CD14-positive monocyte (primary cell): Measurements from ENCODE around the gene PARP16. TPM values are rescaled to one million over a fixed set of nuclear protein-coding genes. Genes with fewer than 3 reads are reported as not detected.

Source experiments
- DNase-seq, 3 donors: peaks; one replicate each; pipeline ENCODE4 v3.0.0-alpha.2; 2011 to 2022
- H2AFZ ChIP-seq: 2 replicates; pipeline ENCODE4 v1.6.0; 2012; ENCODE audit warnings: mild to moderate bottlenecking, low read depth, low read length, inconsistent platforms; ENCODE audit not compliant: insufficient read depth, poor library complexity, severe bottlenecking
- H3K27ac ChIP-seq, 2 donors: 1 replicate in 1 of 2; 2 replicates in 1 of 2; pipeline ENCODE4 v1.5.1; 2012 to 2013; ENCODE audit warnings: low read length in 2 of 2, control low read depth in 1 of 2, inconsistent platforms in 1 of 2, low read depth in 1 of 2, mild to moderate bottlenecking in 1 of 2
- H3K27me3 ChIP-seq, 2 donors: one replicate each; pipeline versions ENCODE4 v1.6.0 to v1.6.1; 2011 to 2013; ENCODE audit warnings: low read length in 2 of 2; ENCODE audit not compliant: control insufficient read depth in 2 of 2, insufficient read depth in 2 of 2
- H3K36me3 ChIP-seq, 2 donors: replicated peaks in 1 of 2; 1 replicate in 1 of 2; 2 replicates in 1 of 2; pipeline versions ENCODE4 v1.5.1 to v1.6.1; 2012 to 2013; ENCODE audit warnings: low read length in 2 of 2, control low read depth in 1 of 2, inconsistent platforms in 1 of 2, mild to moderate bottlenecking in 1 of 2; ENCODE audit not compliant: insufficient read depth in 2 of 2, control insufficient read depth in 1 of 2
- H3K4me1 ChIP-seq, 2 donors: 1 replicate in 1 of 2; 2 replicates in 1 of 2; pipeline versions ENCODE4 v1.5.1 to v1.6.1; 2012 to 2013; ENCODE audit warnings: low read length in 2 of 2, control low read depth in 1 of 2, inconsistent platforms in 1 of 2, mild to moderate bottlenecking in 1 of 2, moderate library complexity in 1 of 2; ENCODE audit not compliant: insufficient read depth in 2 of 2, control insufficient read depth in 1 of 2
- H3K4me2 ChIP-seq: replicated peaks from 2 replicates; pipeline ENCODE3; 2012; ENCODE audit warnings: low read length, moderate library complexity, mild to moderate bottlenecking; ENCODE audit not compliant: poor library complexity, severe bottlenecking; ENCODE audit errors: extremely low read depth
- H3K4me3 ChIP-seq, 3 experiments: fragments of 200-600 bp in 1 of 3; sonication (generic) in 1 of 3; replicated peaks in 1 of 3; 1 replicate in 2 of 3; 2 replicates in 1 of 3; pipeline ENCODE4 v1.5.1; 2011 to 2013; ENCODE audit warnings: low read length in 3 of 3, mild to moderate bottlenecking in 3 of 3, control low read depth in 2 of 3, low read depth in 2 of 3, inconsistent platforms in 1 of 3, moderate library complexity in 1 of 3
- H3K79me2 ChIP-seq: 2 replicates; pipeline ENCODE4 v1.6.0; 2012; ENCODE audit warnings: mild to moderate bottlenecking, control low read depth, inconsistent platforms, low read length, moderate library complexity; ENCODE audit not compliant: insufficient read depth
- H3K9ac ChIP-seq: 2 replicates; pipeline ENCODE4 v1.6.0; 2017; ENCODE audit warnings: low read length, mild to moderate bottlenecking; ENCODE audit not compliant: insufficient read depth, poor library complexity, severe bottlenecking
- H3K9me3 ChIP-seq, 2 donors: replicated peaks in 1 of 2; 1 replicate in 1 of 2; 2 replicates in 1 of 2; pipeline versions ENCODE4 v1.5.1 to v1.6.1; 2012 to 2013; ENCODE audit warnings: low read length in 2 of 2, control low read depth in 1 of 2; ENCODE audit not compliant: control insufficient read depth in 1 of 2, insufficient read depth in 1 of 2
- H4K20me1 ChIP-seq: 2 replicates; pipeline ENCODE4 v1.6.0; 2012; ENCODE audit warnings: mild to moderate bottlenecking, low read length, control low read depth, moderate library complexity; ENCODE audit not compliant: insufficient read depth
- H3K27ac Mint-ChIP-seq, 7 donors: one replicate each; pipeline ENCODE4 v1.8.0; 2020; ENCODE audit warnings: mild to moderate bottlenecking in 7 of 7, mixed read lengths in 7 of 7, moderate library complexity in 6 of 7, inconsistent platforms in 2 of 7
- H3K27me3 Mint-ChIP-seq, 3 donors: one replicate each; pipeline ENCODE4 v1.8.0; 2021 to 2022; ENCODE audit warnings: low read depth in 3 of 3, mild to moderate bottlenecking in 3 of 3, mixed read lengths in 3 of 3, moderate library complexity in 3 of 3, inconsistent platforms in 1 of 3
- H3K36me3 Mint-ChIP-seq, 2 donors: one replicate each; pipeline ENCODE4 v1.8.0; 2020; ENCODE audit warnings: mixed read lengths in 2 of 2, inconsistent platforms in 1 of 2, mild to moderate bottlenecking in 1 of 2
- H3K4me1 Mint-ChIP-seq: one replicate; pipeline ENCODE4 v1.8.0; 2020; ENCODE audit warnings: mild to moderate bottlenecking, mixed read lengths
- H3K4me3 Mint-ChIP-seq, 2 donors: one replicate each; pipeline ENCODE4 v1.8.0; 2020; ENCODE audit warnings: mild to moderate bottlenecking in 2 of 2, mixed read lengths in 2 of 2, moderate library complexity in 1 of 2
- H3K9me3 Mint-ChIP-seq, 7 donors: one replicate each; pipeline ENCODE4 v1.8.0; 2020 to 2022; ENCODE audit warnings: mixed read lengths in 7 of 7, mild to moderate bottlenecking in 6 of 7, moderate library complexity in 6 of 7, inconsistent platforms in 2 of 7
- WGBS: methylation state at CpG from one replicate; pipeline ENCODE4 v1.1.5; 2013; ENCODE audit warnings: missing lambda C conversion rate; ENCODE audit not compliant: insufficient coverage; 5-methylcytosine and 5-hydroxymethylcytosine counted together
- intact Hi-C, 2 donors: fragments of 100-400 bp; cut with micrococcal nuclease; formaldehyde crosslinking; loops; one replicate each; pipeline versions ENCODE4 v1.15.0 to v1.15.1; 2023
- polyA plus RNA-seq, 3 donors: library from polyadenylated mRNA; depleted of rRNA in 1 of 3; unstranded in 2 of 3; stranded (reverse) in 1 of 3; fragments of 300-500 nt in 2 of 3; fragments of >200 nt in 1 of 3; fragmentation: Illumina TruSeq in 2 of 3; gene quantifications; 1 replicate in 2 of 3; 2 replicates in 1 of 3; pipeline ENCODE4 v1.2.3, GENCODE V29; 2012 to 2021
- TF ChIP-seq, protein P1 (sequence below): fragments of 200-600 bp; IDR thresholded peaks from one replicate; pipeline ENCODE4 v1.8.0; 2022; ENCODE audit warnings: antibody characterized with exemption, mild to moderate bottlenecking

The PARP16 gene
- polyA plus RNA-seq, 3 donors, result 4.8 to 6.9 (median 5.7) TPM

- no peaks in the 10 kb centered on the region for H3K9me3 ChIP-seq
- TF ChIP-seq, protein P1, sequence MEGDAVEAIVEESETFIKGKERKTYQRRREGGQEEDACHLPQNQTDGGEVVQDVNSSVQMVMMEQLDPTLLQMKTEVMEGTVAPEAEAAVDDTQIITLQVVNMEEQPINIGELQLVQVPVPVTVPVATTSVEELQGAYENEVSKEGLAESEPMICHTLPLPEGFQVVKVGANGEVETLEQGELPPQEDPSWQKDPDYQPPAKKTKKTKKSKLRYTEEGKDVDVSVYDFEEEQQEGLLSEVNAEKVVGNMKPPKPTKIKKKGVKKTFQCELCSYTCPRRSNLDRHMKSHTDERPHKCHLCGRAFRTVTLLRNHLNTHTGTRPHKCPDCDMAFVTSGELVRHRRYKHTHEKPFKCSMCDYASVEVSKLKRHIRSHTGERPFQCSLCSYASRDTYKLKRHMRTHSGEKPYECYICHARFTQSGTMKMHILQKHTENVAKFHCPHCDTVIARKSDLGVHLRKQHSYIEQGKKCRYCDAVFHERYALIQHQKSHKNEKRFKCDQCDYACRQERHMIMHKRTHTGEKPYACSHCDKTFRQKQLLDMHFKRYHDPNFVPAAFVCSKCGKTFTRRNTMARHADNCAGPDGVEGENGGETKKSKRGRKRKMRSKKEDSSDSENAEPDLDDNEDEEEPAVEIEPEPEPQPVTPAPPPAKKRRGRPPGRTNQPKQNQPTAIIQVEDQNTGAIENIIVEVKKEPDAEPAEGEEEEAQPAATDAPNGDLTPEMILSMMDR, result no peak
- no peaks in the 10 kb centered on the region for H3K27me3 ChIP-seq
- Mint-ChIP-seq H3K27me3 (no peaks in the 10 kb centered on the region), H3K4me1 (no peaks in the 10 kb centered on the region), H3K27ac (no peak overlapping the region), H3K4me3 (no peak overlapping the region), H3K9me3 (no peaks in the 10 kb centered on the region), H3K36me3 (peaks cover 54 to 57% of the 10 kb centered on the region in 2 donors)
- H3K4me2 ChIP-seq, result no peak overlapping the region
- peaks cover 21 to 49% of the 10 kb centered on the region in 2 donors for H3K36me3 ChIP-seq
- no peak for DNase-seq
- no peak overlapping the region for H2AFZ ChIP-seq
- no peaks in the 10 kb centered on the region for H3K4me1 ChIP-seq
- no peak overlapping the region for H3K9ac ChIP-seq
- no peaks in the 10 kb centered on the region for H3K79me2 ChIP-seq
- intact Hi-C loops, result no loop called here
- 67% methylated on average over 1 of the region's 6 CpGs for WGBS
- no peaks in the 10 kb centered on the region for H4K20me1 ChIP-seq
- no peak overlapping the region for H3K27ac ChIP-seq
- no peak overlapping the region for H3K4me3 ChIP-seq
Measured at GRCh38 chr15:65260968-65261367, 25.7 kb downstream of the PARP16 start.

- 83% methylated on average over 7 of the region's 7 CpGs for WGBS
- Histone ChIP-seq H2AFZ (no peak overlapping the region), H4K20me1 (no peaks in the 10 kb centered on the region), H3K27ac (no peak overlapping the region), H3K27me3 (no peaks in the 10 kb centered on the region), H3K4me1 (peaks cover 0 to 7% of the 10 kb centered on the region in 2 donors), H3K4me2 (no peak overlapping the region), H3K4me3 (no peak overlapping the region), H3K9ac (no peak overlapping the region), H3K36me3 (peaks cover 21 to 49% of the 10 kb centered on the region in 2 donors), H3K9me3 (no peaks in the 10 kb centered on the region), H3K79me2 (no peaks in the 10 kb centered on the region)
- Mint-ChIP-seq H3K27ac (peak overlapping the region in 1 of 7 donors; percentile 51), H3K27me3 (no peaks in the 10 kb centered on the region), H3K4me1 (peaks cover 6% of the 10 kb centered on the region), H3K9me3 (no peaks in the 10 kb centered on the region), H3K4me3 (no peak overlapping the region), H3K36me3 (peaks cover 58% of the 10 kb centered on the region in 2 donors)
- intact Hi-C loops, result no loop called here
- TF ChIP-seq, protein P1, result no peak
- DNase-seq, result no peak
Measured at GRCh38 chr15:65259367-65259797, 27.3 kb downstream of the PARP16 start.
